Measurements from ENCODE around the gene IVD. TPM values are rescaled to one million over a fixed set of nuclear protein-coding genes. Genes with fewer than 3 reads are reported as not detected.
A peak's percentile ranks its signal among the peaks of the same experiment; 100 is the strongest.

Gene IVD
- total and polyA plus RNA-seq, 9 of the 15 experiments (the other 6 are each of a cell fraction or from before 2014, with no cell fraction given): 0.15 to 4.5 (median 2.4) TPM

DNA sequence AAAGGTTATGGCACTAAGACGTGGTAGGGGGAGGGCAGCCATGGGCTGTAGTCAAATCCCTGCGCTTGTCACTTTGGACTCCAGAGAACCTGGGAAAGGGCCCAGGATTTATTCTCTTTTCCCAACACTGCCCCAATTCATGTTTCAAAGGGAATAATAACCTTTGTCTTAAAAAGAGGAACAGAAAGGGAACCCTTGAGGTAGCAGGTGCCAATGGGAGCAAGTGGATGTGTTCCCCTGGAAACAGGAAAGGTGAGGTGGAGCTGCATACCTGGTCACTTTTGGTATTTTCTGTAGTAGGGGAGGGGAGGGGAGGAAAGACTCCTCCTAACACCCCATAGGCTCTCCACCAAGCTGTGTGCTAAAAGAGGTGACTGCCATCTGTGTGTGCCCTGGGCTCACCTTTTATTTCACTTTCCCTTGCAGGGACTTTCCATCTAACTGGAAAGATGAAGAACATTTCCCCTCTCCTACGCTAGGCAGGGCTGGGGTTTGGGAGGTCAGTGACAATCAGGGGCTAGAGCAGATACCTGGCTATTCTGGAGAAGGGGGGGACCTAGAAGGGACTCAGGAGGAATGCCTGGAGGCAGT, 59.1 kb downstream of the IVD start:
- Histone ChIP-seq H3K4me1 (replicated peaks in 1 of 2; ENCODE audit: control insufficient read depth in 2 of 2, insufficient read depth in 2 of 2, low read length in 2 of 2) (peaks cover 21 to 27% of the 10 kb centered on the region in 2 experiments), H3K79me2 (ENCODE audit: control insufficient read depth, insufficient read depth, low read length) (peaks cover 3% of the 10 kb centered on the region; the same call in 1 of the 3 replicates), H3K9me3 (replicated peaks; ENCODE audit: control insufficient read depth, insufficient read depth, low read depth, low read length) (no peaks in the 10 kb centered on the region), H4K20me1 (replicated peaks; ENCODE audit: control insufficient read depth, insufficient read depth, low read length) (peaks cover 10% of the 10 kb centered on the region; the same call in 1 of the 2 replicates), H3K27me3 (ENCODE audit: control insufficient read depth in 2 of 2, insufficient read depth in 2 of 2, low read length in 2 of 2) (no peaks in the 10 kb centered on the region), H2AFZ (ENCODE audit: low read depth, low read length) (no peak overlapping the region), H3K36me3 (ENCODE audit: control insufficient read depth, insufficient read depth, low read length) (peaks cover 80% of the 10 kb centered on the region), H3K9me1 (ENCODE audit: control insufficient read depth, insufficient read depth, low read length) (peaks cover under 1% of the 10 kb centered on the region), H3K9ac (ENCODE audit: insufficient read depth in 1 of 2, low read depth in 2 of 2, low read length in 2 of 2) (no peak overlapping the region), H3K4me2 (ENCODE audit: insufficient read depth, low read length) (no peak overlapping the region), H3K4me3 (no peak overlapping the region), H3K27ac (ENCODE audit: extremely low read depth, low read depth, low read length) (no peak overlapping the region)
- BruUV-seq (replicated peaks): TSS peak; percentile 15
- ATAC-seq (no peak), DNase-seq (ENCODE audit: extremely low read depth in 1 of 4, low spot score in 3 of 4) (no peak), FAIRE-seq (no peak)
- ChIA-PET POLR2A (interaction anchor here (0.5 to 1.0 kb wide), 2 partner anchors 11 to 96 kb away, joined by 3 read pairs; no protein-coding TSS in a partner anchor), CTCF (ENCODE audit: low intra/inter-chr PET ratio) (no interaction called here)
- intact Hi-C loops (cut with micrococcal nuclease) (no loop called here), in situ Hi-C loops (cut with MboI) (no loop called here)
- WGBS (ENCODE audit: insufficient coverage, low coverage, missing lambda C conversion rate): 94% methylated on average over 3 of the region's 3 CpGs
- no peak for TF ChIP-seq E2F3 (CRISPR knock-in tag; IDR thresholded peaks at IDR 0.05)
- no peak for TF ChIP-seq GTF3C2 (IDR thresholded peaks at IDR 0.05; ENCODE audit: borderline replicate concordance, extremely low read depth, insufficient read length)
- TF ChIP-seq TCF7L2 (IDR thresholded peaks at IDR 0.05; ENCODE audit: low read depth, low read length): no peak
- TF ChIP-seq NELFE (IDR thresholded peaks at IDR 0.05; ENCODE audit: insufficient read depth, insufficient read length): no peak
- TF ChIP-seq FOXJ3 (CRISPR knock-in tag; IDR thresholded peaks at IDR 0.05): no peak
- no peak for TF ChIP-seq ZBTB43 (CRISPR knock-in tag; IDR thresholded peaks at IDR 0.05)
- no peak for TF ChIP-seq HINFP (tag; conservative IDR thresholded peaks at IDR 0.05; ENCODE audit: low read depth)
- no peak for TF ChIP-seq TEAD4 (IDR thresholded peaks at IDR 0.05; ENCODE audit: low read length)
- no peak for TF ChIP-seq TEAD4 (CRISPR knock-in tag; IDR thresholded peaks at IDR 0.05; ENCODE audit: borderline replicate concordance)
- TF ChIP-seq, protein P1, sequence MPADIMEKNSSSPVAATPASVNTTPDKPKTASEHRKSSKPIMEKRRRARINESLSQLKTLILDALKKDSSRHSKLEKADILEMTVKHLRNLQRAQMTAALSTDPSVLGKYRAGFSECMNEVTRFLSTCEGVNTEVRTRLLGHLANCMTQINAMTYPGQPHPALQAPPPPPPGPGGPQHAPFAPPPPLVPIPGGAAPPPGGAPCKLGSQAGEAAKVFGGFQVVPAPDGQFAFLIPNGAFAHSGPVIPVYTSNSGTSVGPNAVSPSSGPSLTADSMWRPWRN (IDR thresholded peaks at IDR 0.05; ENCODE audit: low read depth): no peak
- TF ChIP-seq, protein P2, sequence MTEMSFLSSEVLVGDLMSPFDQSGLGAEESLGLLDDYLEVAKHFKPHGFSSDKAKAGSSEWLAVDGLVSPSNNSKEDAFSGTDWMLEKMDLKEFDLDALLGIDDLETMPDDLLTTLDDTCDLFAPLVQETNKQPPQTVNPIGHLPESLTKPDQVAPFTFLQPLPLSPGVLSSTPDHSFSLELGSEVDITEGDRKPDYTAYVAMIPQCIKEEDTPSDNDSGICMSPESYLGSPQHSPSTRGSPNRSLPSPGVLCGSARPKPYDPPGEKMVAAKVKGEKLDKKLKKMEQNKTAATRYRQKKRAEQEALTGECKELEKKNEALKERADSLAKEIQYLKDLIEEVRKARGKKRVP (CRISPR knock-in tag; IDR thresholded peaks at IDR 0.05): no peak
- no peak for TF ChIP-seq ELF1 (tag; IDR thresholded peaks at IDR 0.05)
- no peak for TF ChIP-seq TCF15 (CRISPR knock-in tag; IDR thresholded peaks at IDR 0.05)
- no peak for TF ChIP-seq GABPB2 (CRISPR knock-in tag; conservative IDR thresholded peaks at IDR 0.05)
